Measurements from ENCODE around the gene FAM167B.

The FAM167B gene

DNA sequence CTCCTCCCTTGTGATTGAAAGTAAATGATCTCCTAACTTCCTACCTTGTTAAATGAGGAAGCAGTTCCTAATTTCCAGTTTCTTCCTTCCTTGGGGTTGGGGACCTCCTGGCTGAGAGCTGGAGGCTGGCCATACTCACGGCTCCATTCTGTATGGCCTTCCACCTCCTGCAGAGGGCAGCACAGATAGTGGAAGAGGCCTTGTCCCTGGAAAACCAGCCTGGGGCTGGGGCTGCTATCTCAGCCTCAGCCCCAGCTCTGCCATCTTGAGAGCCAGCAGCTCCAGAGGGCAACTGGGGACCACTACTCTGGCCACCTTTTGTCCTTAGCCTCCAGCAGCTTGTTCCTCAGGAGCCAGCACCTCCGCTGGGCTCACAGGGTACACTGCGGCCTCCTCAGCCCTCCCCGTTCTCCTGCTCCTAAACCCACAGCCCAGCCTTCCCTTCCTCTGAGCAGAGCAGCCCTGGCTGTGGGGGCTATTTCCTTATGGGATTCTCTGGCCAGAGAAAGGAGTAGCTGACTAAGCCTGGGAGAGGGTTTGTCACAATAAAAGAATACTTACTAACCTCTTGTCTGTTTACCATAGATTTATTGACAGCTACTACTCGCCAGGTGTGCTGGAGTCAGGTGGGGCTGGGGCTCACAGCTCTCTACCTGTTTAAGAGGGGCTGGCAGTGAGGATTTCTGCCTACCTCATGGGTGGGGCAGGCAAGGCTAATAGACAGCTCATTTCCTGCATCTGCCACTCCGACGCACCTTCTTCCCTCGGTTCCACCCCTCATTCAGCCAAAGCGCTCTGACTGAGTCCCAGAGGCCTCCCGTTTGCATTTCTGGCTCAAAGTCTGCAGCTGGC lies 31.2 kb upstream of the FAM167B start:
- peak; percentile 71 for DNase-seq (ENCODE audit: low spot score)
- CTCF ChIA-PET: interaction anchor here (0.5 to 2.5 kb wide), 17 partner anchors 9 to 895 kb away, joined by 3 to 18 read pairs (median 3); partner anchors contain the start of genes BSDC1, IQCC and LCK
- POLR2A ChIA-PET (ENCODE audit: low non-redundant PET): interaction anchor here (0.6 to 0.8 kb wide), 2 partner anchors 15 to 23 kb away, joined by 3 read pairs; partner anchors contain the start of gene CCDC28B
- TF ChIP-seq, protein P1, sequence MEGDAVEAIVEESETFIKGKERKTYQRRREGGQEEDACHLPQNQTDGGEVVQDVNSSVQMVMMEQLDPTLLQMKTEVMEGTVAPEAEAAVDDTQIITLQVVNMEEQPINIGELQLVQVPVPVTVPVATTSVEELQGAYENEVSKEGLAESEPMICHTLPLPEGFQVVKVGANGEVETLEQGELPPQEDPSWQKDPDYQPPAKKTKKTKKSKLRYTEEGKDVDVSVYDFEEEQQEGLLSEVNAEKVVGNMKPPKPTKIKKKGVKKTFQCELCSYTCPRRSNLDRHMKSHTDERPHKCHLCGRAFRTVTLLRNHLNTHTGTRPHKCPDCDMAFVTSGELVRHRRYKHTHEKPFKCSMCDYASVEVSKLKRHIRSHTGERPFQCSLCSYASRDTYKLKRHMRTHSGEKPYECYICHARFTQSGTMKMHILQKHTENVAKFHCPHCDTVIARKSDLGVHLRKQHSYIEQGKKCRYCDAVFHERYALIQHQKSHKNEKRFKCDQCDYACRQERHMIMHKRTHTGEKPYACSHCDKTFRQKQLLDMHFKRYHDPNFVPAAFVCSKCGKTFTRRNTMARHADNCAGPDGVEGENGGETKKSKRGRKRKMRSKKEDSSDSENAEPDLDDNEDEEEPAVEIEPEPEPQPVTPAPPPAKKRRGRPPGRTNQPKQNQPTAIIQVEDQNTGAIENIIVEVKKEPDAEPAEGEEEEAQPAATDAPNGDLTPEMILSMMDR (conservative IDR thresholded peaks at IDR 0.05; ENCODE audit: low read depth): peak; percentile 82
- H3K27ac ChIP-seq: peak overlapping the region; percentile 70

- CTCF ChIA-PET: interaction anchor here (0.6 to 2.5 kb wide), 6 partner anchors 10 to 147 kb away, joined by 3 to 18 read pairs (median 5); partner anchors contain the start of gene IQCC
- H3K27ac ChIP-seq: peak overlapping the region; percentile 70
- POLR2A ChIA-PET (ENCODE audit: low non-redundant PET): no interaction called here
- no peak for DNase-seq (ENCODE audit: low spot score)
- TF ChIP-seq, protein P1 (conservative IDR thresholded peaks at IDR 0.05; ENCODE audit: low read depth): no peak
These were observed 30.5 kb upstream of the FAM167B start for GRCh38 chr1:32216566-32216965.

- TF ChIP-seq, protein P1 (conservative IDR thresholded peaks at IDR 0.05; ENCODE audit: low read depth): no peak
- DNase-seq (ENCODE audit: low spot score): no peak
- peak overlapping the region; percentile 9; the same call in 1 of the 2 replicates for H3K27ac ChIP-seq
- ChIA-PET CTCF (interaction anchor here (0.5 kb wide), 1 partner anchor 40 kb away, joined by 3 read pairs; no protein-coding TSS in a partner anchor), POLR2A (ENCODE audit: low non-redundant PET) (no interaction called here)
These were observed 28.0 kb upstream of the FAM167B start for GRCh38 chr1:32219022-32219421.

DNA sequence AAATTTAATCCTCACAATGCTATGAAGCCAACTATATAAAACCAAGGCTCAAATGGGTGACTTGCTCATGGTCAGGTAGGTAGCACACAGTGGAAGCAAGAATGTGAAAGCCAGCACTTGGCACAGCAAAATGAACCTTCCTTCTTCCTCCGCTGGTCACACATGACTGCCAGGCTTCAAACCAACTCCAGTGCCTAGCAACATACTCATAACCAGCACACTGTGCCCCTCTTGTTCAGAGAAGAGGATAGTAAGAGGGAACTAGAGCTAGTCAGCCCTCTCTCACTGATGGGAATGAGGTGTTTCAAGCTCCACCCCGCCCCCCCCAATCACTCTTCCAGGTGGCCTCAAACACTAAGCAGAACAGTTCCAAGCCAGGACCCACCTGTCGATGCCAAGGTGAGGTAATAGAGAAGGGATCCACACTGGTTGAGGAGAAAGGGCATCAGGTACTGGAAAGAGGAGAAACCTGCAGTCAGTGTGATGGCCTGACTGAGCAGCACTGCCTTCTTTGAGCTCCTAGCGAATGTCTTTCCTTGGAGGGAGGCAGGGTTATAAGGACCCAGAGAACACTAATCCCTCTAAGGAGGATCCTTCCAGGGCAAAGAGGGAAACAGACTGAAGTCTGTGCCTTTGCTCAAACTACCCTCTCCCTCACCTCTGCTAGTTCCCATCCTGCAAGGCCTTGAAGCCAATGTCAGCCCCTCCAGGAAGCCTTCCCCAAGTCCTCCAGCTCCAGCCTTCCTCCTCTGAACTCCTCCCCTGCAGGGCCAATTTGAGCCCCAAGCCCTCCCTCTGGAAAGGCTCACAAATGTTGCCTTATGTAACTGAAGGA lies 26.1 kb upstream of the FAM167B start:
- H3K27ac ChIP-seq: peak overlapping the region; percentile 79
- POLR2A ChIA-PET (ENCODE audit: low non-redundant PET): no interaction called here
- DNase-seq (ENCODE audit: low spot score): no peak

GRCh38 chr1:32221581-32221979 lies 25.4 kb upstream of the FAM167B start:
- no peak for DNase-seq (ENCODE audit: low spot score)
- TF ChIP-seq, protein P1 (conservative IDR thresholded peaks at IDR 0.05; ENCODE audit: low read depth): no peak
- CTCF ChIA-PET: interaction anchor here (0.5 kb wide), 1 partner anchor 66 kb away, joined by 4 read pairs; no protein-coding TSS in a partner anchor
- peak overlapping the region; percentile 79 for H3K27ac ChIP-seq
- POLR2A ChIA-PET (ENCODE audit: low non-redundant PET): no interaction called here

More for the DNA sequence above, 26.1 kb upstream of the FAM167B start:
- CTCF ChIA-PET: interaction anchor here (0.5 to 0.7 kb wide), 3 partner anchors 67 to 725 kb away, joined by 3 to 4 read pairs (median 4); no protein-coding TSS in a partner anchor
- TF ChIP-seq, protein P1 (conservative IDR thresholded peaks at IDR 0.05; ENCODE audit: low read depth): no peak
